Measurements from ENCODE around the gene ZNF236. TPM values are rescaled to one million over a fixed set of nuclear protein-coding genes. Genes with fewer than 3 reads are reported as not detected.

Gene ZNF236
- total RNA-seq, 1 experiment from 2014 or later = 14.9 TPM

DNA sequence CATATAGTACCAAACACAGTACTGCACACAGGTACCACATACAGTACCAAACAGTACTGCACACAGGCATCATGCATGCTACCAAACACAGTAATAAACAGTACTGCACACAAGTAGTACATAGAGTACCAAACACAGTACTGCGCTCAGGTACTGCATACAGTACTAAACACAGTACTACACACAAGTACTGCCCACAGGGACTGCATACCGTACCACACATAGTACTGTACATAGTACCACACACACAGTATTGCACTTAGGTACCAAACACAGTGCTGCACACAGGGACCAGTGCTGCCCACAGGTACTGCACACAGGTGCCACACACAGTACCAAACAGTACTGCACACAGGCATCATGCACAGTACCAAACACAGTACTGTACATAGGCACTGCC lies 74.9 kb downstream of the ZNF236 start:
- Histone ChIP-seq H3K27me3 (replicated peaks; ENCODE audit: control insufficient read depth, insufficient read depth, low read length) (no peaks in the 10 kb centered on the region), H3K4me1 (no peaks in the 10 kb centered on the region), H3K9me3 (no peaks in the 10 kb centered on the region), H3K4me3 (ENCODE audit: low read depth, low read length) (no peak overlapping the region), H3K36me3 (ENCODE audit: control insufficient read depth, insufficient read depth, low read length) (peaks cover 7% of the 10 kb centered on the region)
- Mint-ChIP-seq H3K4me3 (ENCODE audit: unreplicated experiment) (no peak overlapping the region), H3K9me3 (ENCODE audit: unreplicated experiment) (no peaks in the 10 kb centered on the region), H3K27me3 (ENCODE audit: insufficient read depth, unreplicated experiment) (no peaks in the 10 kb centered on the region), H3K27ac (ENCODE audit: unreplicated experiment) (no peak overlapping the region), H3K36me3 (ENCODE audit: insufficient read depth, unreplicated experiment) (peaks cover 6% of the 10 kb centered on the region), H3K4me1 (ENCODE audit: low read depth, unreplicated experiment) (no peaks in the 10 kb centered on the region)
- no TSS peak for BruUV-seq (replicated peaks)
- ChIA-PET CTCF (no interaction called here), POLR2A (no interaction called here)
- no peak for DNase-seq
- TF ChIP-seq CTCF (IDR thresholded peaks at IDR 0.05; ENCODE audit: insufficient read depth in 1 of 2, low read depth in 1 of 2, low read length in 1 of 2, severe bottlenecking in 1 of 2, unreplicated experiment in 1 of 2) = no peak
- intact Hi-C loops (cut with micrococcal nuclease; ENCODE audit: unreplicated experiment) = no loop called here

- Mint-ChIP-seq H3K27ac (ENCODE audit: unreplicated experiment) (no peak overlapping the region), H3K4me3 (ENCODE audit: unreplicated experiment) (no peak overlapping the region), H3K27me3 (ENCODE audit: insufficient read depth, unreplicated experiment) (no peaks in the 10 kb centered on the region), H3K36me3 (ENCODE audit: insufficient read depth, unreplicated experiment) (peaks cover 7% of the 10 kb centered on the region), H3K4me1 (ENCODE audit: low read depth, unreplicated experiment) (no peaks in the 10 kb centered on the region), H3K9me3 (ENCODE audit: unreplicated experiment) (no peaks in the 10 kb centered on the region)
- intact Hi-C loops (cut with micrococcal nuclease; ENCODE audit: unreplicated experiment) = no loop called here
- no peak overlapping the region for H3K4me3 ChIP-seq (ENCODE audit: low read depth, low read length)
- no TSS peak for BruUV-seq (replicated peaks)
- no peaks in the 10 kb centered on the region for H3K9me3 ChIP-seq
- DNase-seq = no peak
- H3K4me1 ChIP-seq = no peaks in the 10 kb centered on the region
- ChIA-PET POLR2A (no interaction called here), CTCF (no interaction called here)
- H3K36me3 ChIP-seq (ENCODE audit: control insufficient read depth, insufficient read depth, low read length) = no peaks in the 10 kb centered on the region
- TF ChIP-seq CTCF (IDR thresholded peaks at IDR 0.05; ENCODE audit: insufficient read depth in 1 of 2, low read depth in 1 of 2, low read length in 1 of 2, severe bottlenecking in 1 of 2, unreplicated experiment in 1 of 2) = no peak
- no peaks in the 10 kb centered on the region for H3K27me3 ChIP-seq (replicated peaks; ENCODE audit: control insufficient read depth, insufficient read depth, low read length)
Measured at GRCh38 chr18:76903386-76903785, 81.0 kb downstream of the ZNF236 start.

GRCh38 chr18:76905821-76906220 lies 83.5 kb downstream of the ZNF236 start:
- Histone ChIP-seq H3K4me3 (ENCODE audit: low read depth, low read length) (no peak overlapping the region), H3K9me3 (no peaks in the 10 kb centered on the region), H3K4me1 (no peaks in the 10 kb centered on the region), H3K36me3 (ENCODE audit: control insufficient read depth, insufficient read depth, low read length) (no peaks in the 10 kb centered on the region), H3K27me3 (replicated peaks; ENCODE audit: control insufficient read depth, insufficient read depth, low read length) (no peaks in the 10 kb centered on the region)
- Mint-ChIP-seq H3K27me3 (ENCODE audit: insufficient read depth, unreplicated experiment) (no peaks in the 10 kb centered on the region), H3K4me1 (ENCODE audit: low read depth, unreplicated experiment) (no peaks in the 10 kb centered on the region), H3K4me3 (ENCODE audit: unreplicated experiment) (no peak overlapping the region), H3K36me3 (ENCODE audit: insufficient read depth, unreplicated experiment) (peaks cover 7% of the 10 kb centered on the region), H3K9me3 (ENCODE audit: unreplicated experiment) (no peaks in the 10 kb centered on the region), H3K27ac (ENCODE audit: unreplicated experiment) (no peak overlapping the region)
- CTCF ChIA-PET = no interaction called here
- DNase-seq = no peak
- BruUV-seq (replicated peaks) = no TSS peak
- no peak for TF ChIP-seq CTCF (IDR thresholded peaks at IDR 0.05; ENCODE audit: insufficient read depth in 1 of 2, low read depth in 1 of 2, low read length in 1 of 2, severe bottlenecking in 1 of 2, unreplicated experiment in 1 of 2)
- POLR2A ChIA-PET = no interaction called here
- intact Hi-C loops (cut with micrococcal nuclease; ENCODE audit: unreplicated experiment) = no loop called here
